PC-3 (cell line): ENCODE data around the gene MRPL43.

ENCODE experiments used
- EZH2phosphoT487 ChIP-seq: fragments of 300-600 bp; sonication (generic); IDR thresholded peaks from 2 replicates; pipeline ENCODE4 v1.6.1; 2018; ENCODE audit warnings: mild to moderate bottlenecking, antibody characterized with exemption, low read length, borderline replicate concordance
- TF ChIP-seq, protein P1 (sequence below): fragments of 300-600 bp; sonication (generic); conservative IDR thresholded peaks from 2 replicates; pipeline ENCODE4 v1.5.1; 2017; ENCODE audit warnings: antibody characterized with exemption, low read depth, mild to moderate bottlenecking, low read length

DNA sequence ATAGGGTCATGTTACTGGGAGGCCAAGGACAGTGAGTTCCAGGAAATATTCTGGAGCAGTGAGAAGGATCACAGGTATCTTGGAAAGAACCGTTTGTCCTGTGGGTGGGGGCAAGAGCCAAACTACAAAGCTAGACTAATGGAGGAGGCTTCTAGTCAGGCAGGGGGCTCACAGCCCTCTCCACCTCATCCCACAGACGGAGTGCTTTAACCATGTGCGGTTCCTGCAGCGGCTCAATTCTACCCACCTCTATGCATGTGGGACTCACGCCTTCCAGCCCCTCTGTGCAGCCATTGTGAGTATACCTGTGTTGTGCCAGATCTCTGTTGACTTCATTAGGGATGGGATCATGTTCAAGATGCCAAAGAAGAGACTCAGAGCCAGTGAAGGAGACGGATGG lies 9.9 kb downstream of the MRPL43 start:
- TF ChIP-seq, protein P1, sequence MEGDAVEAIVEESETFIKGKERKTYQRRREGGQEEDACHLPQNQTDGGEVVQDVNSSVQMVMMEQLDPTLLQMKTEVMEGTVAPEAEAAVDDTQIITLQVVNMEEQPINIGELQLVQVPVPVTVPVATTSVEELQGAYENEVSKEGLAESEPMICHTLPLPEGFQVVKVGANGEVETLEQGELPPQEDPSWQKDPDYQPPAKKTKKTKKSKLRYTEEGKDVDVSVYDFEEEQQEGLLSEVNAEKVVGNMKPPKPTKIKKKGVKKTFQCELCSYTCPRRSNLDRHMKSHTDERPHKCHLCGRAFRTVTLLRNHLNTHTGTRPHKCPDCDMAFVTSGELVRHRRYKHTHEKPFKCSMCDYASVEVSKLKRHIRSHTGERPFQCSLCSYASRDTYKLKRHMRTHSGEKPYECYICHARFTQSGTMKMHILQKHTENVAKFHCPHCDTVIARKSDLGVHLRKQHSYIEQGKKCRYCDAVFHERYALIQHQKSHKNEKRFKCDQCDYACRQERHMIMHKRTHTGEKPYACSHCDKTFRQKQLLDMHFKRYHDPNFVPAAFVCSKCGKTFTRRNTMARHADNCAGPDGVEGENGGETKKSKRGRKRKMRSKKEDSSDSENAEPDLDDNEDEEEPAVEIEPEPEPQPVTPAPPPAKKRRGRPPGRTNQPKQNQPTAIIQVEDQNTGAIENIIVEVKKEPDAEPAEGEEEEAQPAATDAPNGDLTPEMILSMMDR: no peak
- no peak for TF ChIP-seq EZH2phosphoT487
